Tibial nerve (tissue), 4 donors: ENCODE data around the gene NAGLU. TPM values are rescaled to one million over a fixed set of nuclear protein-coding genes. Genes with fewer than 3 reads are reported as not detected.

Source experiments
- DNase-seq, 2 donors: peaks; one replicate each; pipeline ENCODE4 v3.0.0-alpha.2; 2019; ENCODE audit warnings: low spot score in 2 of 2
- H3K27ac ChIP-seq, 4 donors: fragments of 200-600 bp; sonication (generic) in 3 of 4; one replicate each; pipeline ENCODE4 v1.5.1; 2017 to 2019; ENCODE audit warnings: mild to moderate bottlenecking in 1 of 4
- H3K27me3 ChIP-seq, 2 donors: fragments of 200-600 bp; sonication (generic) in 1 of 2; one replicate each; pipeline versions ENCODE4 v1.5.1 to v1.6.0; 2017 to 2019
- H3K36me3 ChIP-seq, 3 donors: fragments of 200-600 bp; sonication (generic); one replicate each; pipeline ENCODE4 v1.5.1; 2018 to 2019
- H3K4me1 ChIP-seq, 4 donors: fragments of 200-600 bp; sonication (generic) in 3 of 4; one replicate each; pipeline ENCODE4 v1.5.1; 2017 to 2019
- H3K4me3 ChIP-seq, 4 donors: fragments of 200-600 bp; sonication (generic) in 3 of 4; one replicate each; pipeline ENCODE4 v1.5.1; 2017 to 2019; ENCODE audit warnings: mild to moderate bottlenecking in 1 of 4, moderate library complexity in 1 of 4
- H3K9me3 ChIP-seq, 4 donors: fragments of 200-600 bp; sonication (generic) in 3 of 4; one replicate each; pipeline ENCODE4 v1.5.1; 2017 to 2019
- CTCF ChIP-seq, 5 experiments: fragments of 200-600 bp in 3 of 5; fragments of 450-650 bp in 2 of 5; sonication (generic) in 3 of 5; IDR thresholded peaks; one replicate each; pipeline ENCODE4 v1.5.1; 2016 to 2019; ENCODE audit warnings: antibody characterized with exemption in 5 of 5, mild to moderate bottlenecking in 3 of 5, moderate library complexity in 2 of 5
- EP300 ChIP-seq, 2 donors: sonication (generic); formaldehyde crosslinking; IDR thresholded peaks; one replicate each; pipeline ENCODE4 v1.6.1; 2017; ENCODE audit warnings: antibody characterized with exemption in 2 of 2, mild to moderate bottlenecking in 1 of 2
- POLR2A ChIP-seq, 2 donors: fragments of 450-650 bp; IDR thresholded peaks; one replicate each; pipeline ENCODE4 v1.6.1; 2017; ENCODE audit warnings: antibody characterized with exemption in 2 of 2, mild to moderate bottlenecking in 2 of 2, moderate library complexity in 2 of 2
- WGBS, 2 donors: methylation state at CpG; one replicate each; pipeline ENCODE4 v1.1.5; 2018; 5-methylcytosine and 5-hydroxymethylcytosine counted together
- total RNA-seq, 4 donors: library from RNA; depleted of rRNA; stranded (reverse); fragments of >200 nt; gene quantifications; one replicate each; pipeline ENCODE4 v1.1.0, GENCODE V29; 2016

Gene NAGLU
- total RNA-seq, 4 donors from 2014 or later = 52.3 to 115 (median 67.3) TPM

DNA sequence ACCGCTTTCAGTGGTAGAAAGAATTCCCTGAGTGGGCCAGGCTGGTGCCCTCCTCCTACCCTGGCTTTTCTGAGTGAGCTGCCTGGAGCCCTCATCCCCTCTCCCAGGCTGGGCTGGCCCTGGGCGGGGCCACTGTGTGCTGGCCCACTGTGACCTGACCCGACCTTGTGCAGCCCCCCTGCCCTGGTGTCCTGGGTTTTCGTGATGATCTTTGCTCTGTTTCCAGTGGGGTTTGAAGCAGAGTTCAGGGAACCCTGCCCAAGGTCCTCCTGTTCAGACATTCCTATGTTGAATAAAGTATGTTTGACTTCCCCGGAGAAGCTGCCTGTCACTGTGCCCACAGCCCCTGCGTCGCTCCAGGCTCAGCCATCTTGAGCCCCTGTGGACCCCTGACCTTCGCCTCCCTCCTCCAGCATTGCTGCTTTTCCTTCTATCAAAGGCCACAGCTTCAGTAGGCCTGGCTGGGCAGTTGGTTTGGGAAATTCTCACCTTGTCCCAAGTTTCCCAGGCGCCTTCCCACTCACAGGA is 13.7 kb upstream of the NAGLU start:
- DNase-seq = no peak
- 39 to 40% methylated on average over 8 to 9 of the region's 9 CpGs for WGBS, 2 donors
- no peaks in the 10 kb centered on the region for H3K27me3 ChIP-seq
- H3K36me3 ChIP-seq = no peaks in the 10 kb centered on the region
- peak overlapping the region; percentile 85 to 94 (median 90) for H3K27ac ChIP-seq
- no peak overlapping the region for H3K4me3 ChIP-seq
- TF ChIP-seq POLR2A (IDR thresholded peaks at IDR 0.05) = no peak
- no peak for TF ChIP-seq CTCF (IDR thresholded peaks at IDR 0.05)
- no peak for TF ChIP-seq EP300 (IDR thresholded peaks at IDR 0.05)
- peaks cover 5 to 90% (median 59%) of the 10 kb centered on the region in 4 donors for H3K4me1 ChIP-seq
- H3K9me3 ChIP-seq = no peaks in the 10 kb centered on the region

DNA sequence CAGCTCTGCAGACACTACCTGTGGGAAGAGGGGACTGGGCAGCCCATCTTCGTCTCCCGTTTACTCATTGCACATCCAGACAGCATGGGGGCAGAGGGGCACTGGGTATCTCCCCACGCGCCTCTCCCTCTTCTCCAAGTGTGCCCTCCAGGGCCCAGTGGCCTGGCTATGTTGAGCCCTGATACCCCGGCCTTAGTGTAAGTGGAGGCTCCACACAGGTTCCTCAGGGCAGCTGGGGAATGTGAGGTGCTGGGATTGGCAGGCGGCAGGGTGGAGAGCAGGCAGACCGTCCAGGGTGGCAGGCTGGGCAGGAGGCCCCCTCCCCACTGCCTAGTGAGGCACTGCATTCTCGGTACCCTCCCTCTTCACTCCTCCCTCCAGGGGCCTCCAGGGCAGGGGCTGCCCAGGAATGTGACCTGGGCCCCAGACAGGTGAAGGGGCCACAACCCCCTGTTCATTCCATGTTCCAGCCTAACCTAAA is 13.2 kb upstream of the NAGLU start:
- Histone ChIP-seq H3K27ac (peak overlapping the region; percentile 85 to 94 (median 90)), H3K4me1 (peaks cover 5 to 87% (median 54%) of the 10 kb centered on the region in 4 donors), H3K4me3 (no peak overlapping the region), H3K36me3 (no peaks in the 10 kb centered on the region), H3K9me3 (no peaks in the 10 kb centered on the region), H3K27me3 (no peaks in the 10 kb centered on the region)
- no peak for DNase-seq
- TF ChIP-seq POLR2A (IDR thresholded peaks at IDR 0.05) = no peak
- no peak for TF ChIP-seq CTCF (IDR thresholded peaks at IDR 0.05)
- no peak for TF ChIP-seq EP300 (IDR thresholded peaks at IDR 0.05)
- WGBS, 2 donors = 79% methylated on average over 5 to 7 of the region's 8 CpGs

DNA sequence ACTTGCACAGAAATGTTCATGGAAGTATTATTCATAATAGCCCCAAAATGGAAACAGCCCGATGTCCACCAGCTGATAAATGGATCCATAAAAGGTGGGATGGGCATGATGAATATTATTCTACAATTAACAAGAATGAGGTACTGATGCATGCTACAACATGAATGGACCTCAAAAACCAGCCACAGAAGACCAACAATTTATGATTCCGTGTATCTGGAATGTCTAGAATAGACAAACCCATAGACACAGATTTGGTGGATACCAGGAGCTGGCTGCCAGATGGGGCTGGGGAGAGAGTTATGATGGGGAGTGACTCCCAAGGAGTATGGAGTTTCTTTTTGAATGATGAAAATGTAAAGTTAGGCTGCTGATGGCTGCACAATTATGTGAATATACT is 10.8 kb upstream of the NAGLU start:
- no peaks in the 10 kb centered on the region for H3K36me3 ChIP-seq
- peak overlapping the region in 2 of 4 donors; percentile 37 to 44 for H3K27ac ChIP-seq
- no peak for TF ChIP-seq POLR2A (IDR thresholded peaks at IDR 0.05)
- TF ChIP-seq CTCF (IDR thresholded peaks at IDR 0.05) = no peak
- DNase-seq = no peak
- H3K4me3 ChIP-seq = no peak overlapping the region
- H3K4me1 ChIP-seq = peaks cover 5 to 65% (median 34%) of the 10 kb centered on the region in 4 donors
- no peaks in the 10 kb centered on the region for H3K27me3 ChIP-seq
- H3K9me3 ChIP-seq = no peaks in the 10 kb centered on the region
- 68 to 70% methylated on average over 2 of the region's 2 CpGs for WGBS, 2 donors

GRCh38 chr17:42526031-42526444 is 10.0 kb upstream of the NAGLU start:
- peak overlapping the region in 3 of 4 donors; percentile 23 to 44 (median 43) for H3K27ac ChIP-seq
- no peak overlapping the region for H3K4me3 ChIP-seq
- no peaks in the 10 kb centered on the region for H3K36me3 ChIP-seq
- TF ChIP-seq EP300 (IDR thresholded peaks at IDR 0.05) (no peak), CTCF (IDR thresholded peaks at IDR 0.05) (no peak), POLR2A (IDR thresholded peaks at IDR 0.05) (no peak)
- DNase-seq = no peak
- WGBS, 2 donors = 66 to 76% methylated on average over 6 of the region's 6 CpGs
- no peaks in the 10 kb centered on the region for H3K9me3 ChIP-seq
- peaks cover 5 to 57% (median 26%) of the 10 kb centered on the region in 4 donors for H3K4me1 ChIP-seq
- H3K27me3 ChIP-seq = no peaks in the 10 kb centered on the region

DNA sequence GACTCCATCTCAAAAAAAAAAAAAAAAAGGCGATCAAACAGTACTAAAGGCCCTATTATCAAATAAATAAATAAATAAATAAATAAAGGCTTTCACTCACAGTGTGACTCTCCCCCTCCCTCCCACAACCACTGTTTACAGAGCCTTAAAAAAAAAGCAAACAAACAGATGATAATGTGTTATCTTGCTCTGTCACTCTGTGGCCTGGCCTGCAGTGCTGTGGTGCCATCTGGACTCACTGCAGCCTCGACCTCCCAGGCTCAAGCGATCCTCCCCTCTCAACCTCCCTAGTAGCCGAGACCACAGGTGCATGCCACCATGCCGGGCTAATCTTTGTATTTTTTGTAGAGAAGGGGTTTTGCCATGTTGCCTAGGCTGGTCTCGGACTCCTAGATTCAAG is 8.1 kb upstream of the NAGLU start:
- no peaks in the 10 kb centered on the region for H3K9me3 ChIP-seq
- TF ChIP-seq POLR2A (IDR thresholded peaks at IDR 0.05) = no peak
- H3K27ac ChIP-seq = no peak overlapping the region
- DNase-seq = no peak
- peaks cover 0 to 43% (median 11%) of the 10 kb centered on the region in 4 donors for H3K4me1 ChIP-seq
- WGBS, 2 donors = 84 to 86% methylated on average over 6 of the region's 6 CpGs
- H3K36me3 ChIP-seq = no peaks in the 10 kb centered on the region
- H3K27me3 ChIP-seq = no peaks in the 10 kb centered on the region
- no peak overlapping the region for H3K4me3 ChIP-seq
